Measurements from ENCODE around the gene TMEM235. TPM values are rescaled to one million over a fixed set of nuclear protein-coding genes. Genes with fewer than 3 reads are reported as not detected.

The TMEM235 gene
- total and polyA plus RNA-seq, 11 donors: not detected

DNA sequence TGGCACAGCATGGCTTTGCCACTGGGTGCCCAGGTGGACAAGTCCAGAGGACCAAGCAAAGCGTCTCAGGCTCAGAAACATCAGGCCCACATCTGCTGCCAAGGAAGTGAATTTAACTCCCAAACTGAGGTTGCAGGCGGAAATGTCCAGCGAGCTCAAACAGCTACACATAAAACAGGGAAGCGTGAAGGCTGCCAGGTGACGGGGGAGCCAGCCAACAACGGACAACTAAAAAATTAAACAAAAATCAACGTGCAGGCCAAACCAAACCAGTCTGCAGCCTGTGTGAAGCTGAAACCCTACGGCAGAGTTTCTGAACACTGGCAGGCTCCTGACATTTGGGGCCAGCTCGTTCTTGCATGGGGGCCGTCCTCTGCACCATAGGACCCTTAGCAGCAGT lies 47.1 kb upstream of the TMEM235 start:
- 87 to 92% (median 88%) methylated on average over 10 of the region's 10 CpGs for WGBS, 4 donors
- intact Hi-C loops (cut with DNase I): no loop called here
- ATAC-seq (no peak), DNase-seq (no peak)
- H3K27ac ChIP-seq: no peak overlapping the region
- H3K4me3 ChIP-seq: no peak overlapping the region
- no peaks in the 10 kb centered on the region for H3K27me3 ChIP-seq
- TF ChIP-seq, protein P1, sequence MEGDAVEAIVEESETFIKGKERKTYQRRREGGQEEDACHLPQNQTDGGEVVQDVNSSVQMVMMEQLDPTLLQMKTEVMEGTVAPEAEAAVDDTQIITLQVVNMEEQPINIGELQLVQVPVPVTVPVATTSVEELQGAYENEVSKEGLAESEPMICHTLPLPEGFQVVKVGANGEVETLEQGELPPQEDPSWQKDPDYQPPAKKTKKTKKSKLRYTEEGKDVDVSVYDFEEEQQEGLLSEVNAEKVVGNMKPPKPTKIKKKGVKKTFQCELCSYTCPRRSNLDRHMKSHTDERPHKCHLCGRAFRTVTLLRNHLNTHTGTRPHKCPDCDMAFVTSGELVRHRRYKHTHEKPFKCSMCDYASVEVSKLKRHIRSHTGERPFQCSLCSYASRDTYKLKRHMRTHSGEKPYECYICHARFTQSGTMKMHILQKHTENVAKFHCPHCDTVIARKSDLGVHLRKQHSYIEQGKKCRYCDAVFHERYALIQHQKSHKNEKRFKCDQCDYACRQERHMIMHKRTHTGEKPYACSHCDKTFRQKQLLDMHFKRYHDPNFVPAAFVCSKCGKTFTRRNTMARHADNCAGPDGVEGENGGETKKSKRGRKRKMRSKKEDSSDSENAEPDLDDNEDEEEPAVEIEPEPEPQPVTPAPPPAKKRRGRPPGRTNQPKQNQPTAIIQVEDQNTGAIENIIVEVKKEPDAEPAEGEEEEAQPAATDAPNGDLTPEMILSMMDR (IDR thresholded peaks at IDR 0.05): no peak
- TF ChIP-seq POLR2A (IDR thresholded peaks at IDR 0.05): no peak
- H3K36me3 ChIP-seq: no peaks in the 10 kb centered on the region
- H3K9me3 ChIP-seq: no peaks in the 10 kb centered on the region
- H3K4me1 ChIP-seq: peaks cover 0 to 50% (median 13%) of the 10 kb centered on the region in 12 donors

- Histone ChIP-seq H3K36me3 (no peaks in the 10 kb centered on the region), H3K4me3 (no peak overlapping the region), H3K9me3 (no peaks in the 10 kb centered on the region), H3K27me3 (no peaks in the 10 kb centered on the region), H3K27ac (no peak overlapping the region), H3K4me1 (peaks cover 0 to 50% (median 13%) of the 10 kb centered on the region in 12 donors)
- WGBS, 4 donors: 62 to 81% (median 75%) methylated on average over 9 of the region's 9 CpGs
- intact Hi-C loops (cut with DNase I): loop anchor here in 1 of 10 donors (5.0 kb wide), 1 partner anchor 67 kb away; no protein-coding TSS in a partner anchor
- DNase-seq (no peak), ATAC-seq (no peak)
- TF ChIP-seq, protein P1 (IDR thresholded peaks at IDR 0.05): no peak
- TF ChIP-seq POLR2A (IDR thresholded peaks at IDR 0.05): no peak
Measured at GRCh38 chr17:78184868-78185267, 46.6 kb upstream of the TMEM235 start.

GRCh38 chr17:78185981-78186691 lies 45.3 kb upstream of the TMEM235 start:
- H3K4me1 ChIP-seq: peaks cover 0 to 38% (median 10%) of the 10 kb centered on the region in 12 donors
- DNase-seq (peak in 4 of 5 donors; percentile 50 to 79 (median 66)), ATAC-seq (peak in 3 of 4 donors; percentile 28 to 52 (median 51))
- peak overlapping the region in 2 of 12 donors; percentile 12 to 81 for H3K27ac ChIP-seq
- TF ChIP-seq POLR2A (IDR thresholded peaks at IDR 0.05): no peak
- TF ChIP-seq, protein P1 (IDR thresholded peaks at IDR 0.05): no peak
- 54 to 63% (median 58%) methylated on average over 9 to 10 of the region's 10 CpGs for WGBS, 4 donors
- intact Hi-C loops (cut with DNase I): loop anchor here in 1 of 10 donors (5.0 kb wide), 1 partner anchor 66 kb away; no protein-coding TSS in a partner anchor
- peak overlapping the region in 7 of 12 donors; percentile 52 to 74 (median 59) for H3K4me3 ChIP-seq
- H3K36me3 ChIP-seq: peaks cover 0 to 7% (median 3%) of the 10 kb centered on the region in 9 donors
- no peaks in the 10 kb centered on the region for H3K27me3 ChIP-seq
- no peaks in the 10 kb centered on the region for H3K9me3 ChIP-seq

Data from heart left ventricle (tissue), 16 donors.